HG03280 (cell line): ENCODE measurements around the gene ILF3.
"Not testable (repeated sequence)": the region's sequence is repeated elsewhere in the genome, so short reads cannot be mapped to it uniquely, and the experiment has no call there.

Source experiments
- ATAC-seq: cut with Tn5 transposase; IDR thresholded peaks from one replicate; pipeline ENCODE4 v1.9.1; 2021; ENCODE audit warnings: mild to moderate bottlenecking, moderate library complexity; ENCODE audit not compliant: unreplicated experiment

Gene ILF3

DNA sequence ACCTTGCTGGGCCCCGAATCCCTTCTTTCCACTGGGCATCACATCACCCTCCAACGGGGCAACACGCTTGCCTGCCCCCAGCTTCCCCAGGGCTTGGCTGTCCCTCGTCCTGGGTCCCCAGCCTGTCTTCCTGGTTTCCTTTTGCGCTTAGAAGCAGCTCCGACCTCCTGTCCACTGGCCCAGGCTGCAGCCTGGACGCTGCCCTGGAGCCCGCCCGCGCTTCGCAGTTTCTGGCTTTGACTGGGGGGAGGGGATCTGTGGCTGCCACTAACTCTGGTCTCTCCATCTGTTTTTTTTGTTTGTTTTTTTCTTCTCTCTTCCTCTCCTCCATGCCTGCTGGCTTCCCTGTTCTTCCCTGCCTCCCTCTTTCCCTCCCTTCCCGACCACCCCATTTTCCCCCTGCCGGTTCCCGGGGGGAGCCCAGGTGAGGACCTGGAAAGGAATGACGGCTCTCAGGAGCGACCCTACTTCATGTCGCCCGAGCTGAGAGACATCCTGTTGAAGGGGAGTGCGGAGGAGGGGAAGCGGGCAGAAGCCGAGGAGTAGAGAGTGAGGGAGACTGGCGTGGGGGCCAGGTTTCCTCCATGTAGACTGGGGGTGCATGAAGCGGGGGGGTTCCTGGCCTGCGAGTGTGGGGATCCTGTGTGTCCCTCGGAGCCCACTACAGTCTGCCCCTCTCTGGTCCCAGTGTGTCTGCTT is 11.5 kb upstream of the ILF3 start:
- ATAC-seq = no peak

DNA sequence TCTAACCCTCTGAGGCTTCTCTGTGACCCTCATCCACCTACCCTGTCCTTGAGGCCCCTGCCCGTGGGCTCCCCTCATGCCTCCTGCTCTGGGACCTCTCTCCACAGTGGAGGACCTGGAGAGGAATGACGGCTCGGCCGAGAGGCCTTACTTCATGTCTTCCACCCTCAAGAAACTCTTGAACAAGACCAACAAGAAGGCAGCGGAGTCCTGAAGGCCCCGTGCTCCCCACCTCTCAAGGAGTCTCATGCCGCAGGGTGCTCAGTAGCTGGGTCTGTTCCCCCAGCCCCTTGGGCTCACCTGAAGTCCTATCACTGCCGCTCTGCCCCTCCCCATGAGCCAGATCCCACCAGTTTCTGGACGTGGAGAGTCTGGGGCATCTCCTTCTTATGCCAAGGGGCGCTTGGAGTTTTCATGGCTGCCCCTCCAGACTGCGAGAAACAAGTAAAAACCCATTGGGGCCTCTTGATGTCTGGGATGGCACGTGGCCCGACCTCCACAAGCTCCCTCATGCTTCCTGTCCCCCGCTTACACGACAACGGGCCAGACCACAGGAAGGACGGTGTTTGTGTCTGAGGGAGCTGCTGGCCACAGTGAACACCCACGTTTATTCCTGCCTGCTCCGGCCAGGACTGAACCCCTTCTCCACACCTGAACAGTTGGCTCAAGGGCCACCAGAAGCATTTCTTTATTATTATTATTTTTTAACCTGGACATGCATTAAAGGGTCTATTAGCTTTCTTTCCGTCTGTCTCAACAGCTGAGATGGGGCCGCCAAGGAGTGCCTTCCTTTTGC is 10.8 kb upstream of the ILF3 start:
- ATAC-seq = no peak

DNA sequence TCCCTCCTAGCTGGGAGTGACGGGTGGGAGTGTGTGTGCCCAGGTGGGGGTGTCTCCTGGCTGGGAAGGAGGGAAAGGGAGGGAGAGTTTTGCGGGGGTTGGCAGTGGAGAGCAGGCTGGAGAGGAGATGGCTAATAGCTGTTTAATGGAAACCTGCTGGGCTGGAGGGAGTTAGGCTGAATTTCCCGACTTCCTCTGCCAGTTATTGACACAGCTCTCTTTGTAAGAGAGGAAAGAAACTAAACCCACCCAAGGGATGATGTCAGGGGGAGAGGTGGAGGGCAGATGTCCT is 10.2 kb upstream of the ILF3 start:
- ATAC-seq = no peak

DNA sequence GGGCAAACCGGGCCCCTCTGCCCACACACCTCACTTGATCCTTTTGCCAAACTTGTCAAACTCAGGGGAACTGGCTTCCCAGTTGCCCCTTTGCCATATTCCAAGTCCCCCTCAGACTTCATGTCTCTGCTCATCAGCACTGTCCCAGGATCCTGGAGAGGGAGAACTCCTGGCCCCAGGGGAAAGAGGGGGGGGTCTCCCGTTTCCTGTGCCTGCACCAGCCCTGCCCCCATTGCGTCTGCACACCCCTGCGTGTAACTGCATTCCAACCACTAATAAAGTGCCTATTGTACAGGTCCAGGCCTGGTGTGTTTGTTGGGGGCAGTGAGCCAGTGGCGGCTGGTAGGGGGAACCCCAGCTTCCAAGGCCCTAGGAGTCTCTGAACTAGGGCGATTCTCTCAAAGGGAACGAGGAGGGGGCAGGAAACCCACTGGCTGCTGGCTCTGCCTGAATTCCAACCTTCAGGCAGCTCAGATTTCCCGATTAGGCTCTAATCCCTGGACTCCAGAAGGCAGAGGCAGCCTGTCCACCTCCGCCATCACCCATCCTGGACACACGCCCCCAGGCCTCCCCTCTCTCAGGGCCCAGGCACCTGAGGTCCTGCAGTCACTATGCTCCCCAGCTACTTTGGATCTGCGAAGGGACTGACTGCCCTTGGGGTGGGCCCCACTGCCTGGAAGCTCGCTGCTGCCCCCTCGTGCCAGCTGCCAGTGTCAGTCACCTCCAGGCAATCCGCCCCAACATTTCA is 9.7 kb upstream of the ILF3 start:
- ATAC-seq = no peak

DNA sequence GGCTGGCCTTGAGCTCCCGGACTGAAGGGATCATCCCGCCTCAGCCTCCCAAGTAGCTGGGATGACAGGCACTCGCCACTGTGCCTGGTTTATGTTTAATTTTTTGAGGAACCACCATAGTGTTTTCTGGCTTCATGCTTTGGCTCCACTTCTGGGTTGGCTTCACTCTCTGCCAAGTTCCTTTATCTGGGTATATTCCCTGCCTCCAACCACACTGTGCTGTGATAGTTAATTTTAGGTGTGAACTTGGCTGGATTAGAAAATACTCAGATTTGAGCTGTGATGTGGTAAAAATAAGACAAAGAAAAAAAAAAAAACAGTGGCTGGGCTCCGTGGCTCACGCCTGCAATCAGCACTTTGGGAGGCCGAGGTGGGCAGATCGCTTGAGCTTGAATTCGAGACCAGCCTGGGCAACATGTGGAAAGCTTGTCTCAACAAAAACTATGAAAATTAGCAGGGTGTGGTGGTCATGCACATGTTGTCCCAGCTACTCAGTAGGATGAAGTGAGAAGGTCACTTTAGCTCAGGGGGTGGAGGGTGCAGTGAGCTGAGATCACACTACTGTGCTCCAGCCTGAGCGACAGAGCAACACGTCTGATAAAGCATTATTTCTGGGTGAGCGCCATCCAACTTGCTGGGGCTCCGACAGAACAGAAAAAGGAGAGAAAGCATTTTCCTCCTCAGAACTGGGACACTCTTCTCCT is 7.5 kb upstream of the ILF3 start:
- no peak for ATAC-seq

DNA sequence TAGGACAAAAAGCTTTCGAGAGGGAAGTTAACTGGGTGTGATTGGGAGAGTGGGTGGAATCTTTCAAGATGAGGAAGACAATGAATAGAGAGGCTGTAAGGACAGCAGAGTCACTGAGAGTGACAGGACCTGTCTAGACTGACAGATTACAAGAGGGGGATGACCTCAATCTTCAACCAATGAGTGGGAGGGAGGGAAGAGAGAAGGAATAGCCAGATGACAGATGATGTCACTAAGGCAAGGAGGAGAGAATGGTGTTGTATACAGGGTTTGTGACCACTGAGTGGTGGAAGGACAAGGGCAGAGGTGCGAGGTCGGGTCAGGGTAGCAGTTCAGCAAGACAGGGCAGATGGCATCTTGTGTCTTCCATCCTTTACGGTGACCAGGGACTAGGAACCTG is 5.8 kb upstream of the ILF3 start:
- ATAC-seq = no peak

DNA sequence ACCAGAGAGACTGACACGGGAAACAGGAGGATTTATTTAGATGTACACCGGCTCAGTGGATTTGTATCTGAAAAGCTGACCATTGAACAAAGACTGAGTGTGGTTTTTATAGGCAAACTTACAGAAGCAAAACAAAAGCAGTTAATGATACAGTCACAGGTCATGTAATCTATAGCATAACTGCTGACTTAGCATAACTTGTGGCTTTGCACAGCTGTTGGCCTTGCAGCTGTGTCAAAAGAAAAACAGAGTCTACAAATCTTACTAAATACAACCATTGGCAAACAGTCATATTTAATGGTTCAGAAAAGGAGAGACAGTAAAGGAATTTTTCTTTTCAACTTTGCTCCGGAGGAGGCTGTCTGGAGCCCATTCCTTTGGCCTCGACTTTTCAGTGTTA is 2.3 kb upstream of the ILF3 start:
- ATAC-seq = no peak

DNA sequence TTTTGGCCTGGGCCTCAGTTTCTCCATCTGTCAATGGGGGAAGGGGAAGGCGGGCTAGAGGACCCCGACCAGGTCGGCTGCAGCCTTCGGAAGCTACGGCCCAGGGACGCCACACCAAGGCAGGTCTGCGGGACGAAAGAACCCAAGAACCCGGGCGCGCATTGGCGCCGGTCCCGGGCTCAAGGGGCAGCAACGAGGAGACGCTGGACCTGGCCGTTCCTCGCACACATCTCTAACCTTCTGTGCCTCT is 739 bp upstream of the ILF3 start:
- ATAC-seq = no peak

DNA sequence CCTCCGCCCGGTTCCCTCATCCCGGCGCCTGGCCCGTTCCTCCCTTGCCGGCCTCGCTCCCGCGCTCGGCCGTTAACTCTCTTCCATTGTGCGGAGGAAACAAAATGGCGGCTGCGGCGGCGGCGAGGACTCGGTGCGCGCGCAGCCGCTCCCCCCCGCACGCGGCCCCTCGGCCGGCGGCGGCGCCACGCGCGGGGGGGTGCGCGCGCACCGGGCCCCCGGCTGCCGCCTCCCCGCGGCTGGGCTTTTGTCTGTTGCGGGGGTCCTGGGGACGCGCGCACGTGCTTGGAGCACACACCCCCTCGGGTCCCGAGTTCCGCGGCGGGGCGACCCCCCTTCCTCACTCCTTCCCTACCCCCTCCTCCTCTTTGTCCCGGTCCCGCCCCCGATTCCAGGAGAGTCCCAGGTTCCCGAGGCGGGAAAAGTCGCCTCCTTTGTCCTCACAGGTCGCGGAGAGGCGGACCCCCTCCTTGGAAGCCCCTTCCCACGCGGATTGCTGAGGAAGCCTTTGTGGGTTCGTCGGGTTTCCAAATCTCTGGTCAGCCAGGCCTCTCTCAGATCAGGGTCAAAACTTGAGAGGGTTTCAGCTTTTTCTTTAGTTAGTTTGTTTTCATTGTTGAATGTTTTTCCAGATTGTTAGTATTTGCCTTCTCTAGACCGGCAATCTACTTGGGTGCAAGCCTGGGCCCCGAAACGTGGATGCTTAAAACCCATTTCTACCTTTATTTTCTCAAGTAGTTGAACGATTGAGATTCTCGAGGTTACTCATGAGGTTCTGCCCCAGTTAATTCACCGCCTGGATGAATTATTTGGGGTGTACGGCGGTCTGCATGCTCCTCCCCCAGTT is 687 bp downstream of the ILF3 start:
- peak; percentile 25 for ATAC-seq

DNA sequence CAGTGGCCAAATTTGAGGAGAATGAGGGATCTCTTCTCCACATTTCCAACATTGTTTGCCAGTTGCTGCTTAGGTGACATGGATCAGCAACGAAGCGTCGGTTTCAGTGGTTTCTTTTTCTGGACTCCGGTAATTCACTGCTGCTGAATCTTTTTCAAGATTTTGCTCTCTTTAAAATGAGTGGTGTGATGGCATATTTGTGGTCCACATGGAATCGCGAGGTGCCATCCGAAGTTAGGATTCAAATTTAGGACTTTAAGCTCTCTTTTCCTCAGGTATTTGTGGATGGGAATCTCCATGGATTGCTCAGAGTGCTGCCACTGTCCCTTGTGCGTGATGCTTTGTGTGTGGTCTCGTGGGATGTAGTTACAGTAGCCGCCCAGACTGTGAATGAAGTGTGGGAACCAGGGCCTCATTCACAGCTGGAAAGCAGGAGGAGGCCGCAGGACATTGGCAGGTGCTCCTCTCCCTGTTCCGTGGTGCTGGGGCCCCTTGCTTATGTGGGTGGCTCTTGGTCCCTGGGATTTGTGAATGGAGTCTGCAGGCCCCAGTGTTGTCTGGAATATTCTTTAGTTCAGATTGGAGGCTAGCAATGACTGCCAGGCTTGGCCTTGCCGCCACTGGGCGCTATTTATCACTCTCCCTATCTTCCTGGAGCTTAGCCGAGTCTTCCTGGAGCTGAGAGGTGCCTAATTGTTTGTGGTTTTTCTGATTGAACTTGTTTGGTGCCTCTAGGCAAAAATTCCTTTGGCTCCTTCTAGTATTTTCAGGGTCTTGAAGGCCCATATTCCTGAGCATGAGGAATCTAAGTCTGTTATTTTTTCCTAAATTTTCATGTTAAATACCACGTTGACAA is 1.5 kb downstream of the ILF3 start:
- no peak for ATAC-seq

DNA sequence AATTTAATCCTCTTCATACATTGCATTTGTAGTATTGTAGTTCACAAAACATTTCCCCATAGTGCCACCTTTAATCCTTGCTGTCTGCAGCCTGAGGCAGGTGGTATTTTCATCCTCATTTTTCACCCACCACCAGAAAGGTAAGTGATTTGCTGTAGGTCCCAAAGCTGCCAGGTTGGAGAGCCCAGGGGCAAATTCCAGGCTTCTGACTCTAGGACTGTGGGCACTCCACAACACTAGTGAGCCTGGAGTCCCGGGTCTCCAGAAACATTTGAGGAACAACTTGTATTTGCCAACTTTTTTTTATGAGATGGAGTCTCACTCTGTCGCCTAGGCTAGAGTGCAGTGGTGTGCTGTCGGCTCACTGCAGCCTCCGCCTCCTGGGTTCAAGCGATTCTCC is 6.2 kb downstream of the ILF3 start:
- ATAC-seq = no peak

DNA sequence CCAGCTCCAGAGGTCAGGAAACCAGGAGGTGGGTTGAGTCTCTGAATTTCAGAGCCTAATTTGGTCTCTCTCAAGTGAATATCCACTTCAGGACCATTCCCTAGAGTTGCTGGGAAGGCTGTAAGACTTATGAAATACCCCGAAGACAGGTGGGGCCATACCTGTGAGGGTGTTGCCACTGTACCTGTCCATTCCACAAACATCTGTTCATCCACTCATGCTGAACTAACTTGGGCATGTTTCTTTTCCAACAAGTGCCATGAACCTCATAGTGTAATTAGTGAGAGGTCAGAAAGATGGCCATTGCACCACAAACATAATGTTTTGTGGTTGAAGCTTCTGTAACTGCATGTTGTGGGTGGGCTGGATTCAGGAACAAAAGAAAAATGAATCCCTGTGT is 7.8 kb downstream of the ILF3 start:
- ATAC-seq = no peak

DNA sequence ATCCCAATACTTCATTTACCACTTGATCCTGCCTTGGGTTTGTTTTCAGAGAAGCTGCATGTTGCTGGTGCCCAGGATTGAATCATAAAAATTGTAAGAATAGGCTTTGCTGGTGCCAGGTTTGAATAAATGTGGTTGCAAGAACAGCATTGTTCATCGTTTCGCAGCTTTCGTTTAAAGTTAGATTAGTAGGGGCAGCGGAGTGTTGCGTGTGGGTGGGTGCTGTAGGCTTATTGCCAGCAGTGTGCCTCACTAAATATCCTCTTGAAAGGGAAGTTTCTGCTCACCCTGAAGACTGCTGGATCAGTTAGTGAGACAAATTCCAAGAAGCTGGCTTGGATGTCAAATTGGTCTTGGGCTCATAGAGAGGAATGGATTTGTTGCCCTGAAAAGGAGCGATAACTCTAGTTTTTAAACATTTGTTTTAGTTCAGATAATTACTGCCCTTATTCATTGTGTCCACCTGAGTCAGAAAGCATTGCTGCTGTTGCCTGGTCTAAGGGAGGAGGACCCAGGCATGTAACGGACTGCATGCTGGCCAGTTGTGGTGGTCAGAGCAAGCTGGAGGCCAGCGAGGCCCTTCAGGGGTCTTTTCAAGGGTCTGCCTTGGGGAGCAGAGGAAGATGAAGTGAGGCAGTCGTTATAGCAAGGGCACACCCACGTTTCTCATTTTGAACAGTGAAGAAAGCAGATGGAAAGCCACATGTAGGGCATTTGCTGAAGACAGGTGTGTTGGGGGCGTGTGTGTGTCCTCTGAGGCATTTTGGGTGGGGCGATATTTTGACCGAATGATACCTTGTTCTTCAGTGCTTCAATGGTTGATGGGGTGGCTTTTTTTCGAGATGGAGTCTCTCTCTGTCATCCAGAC is 8.5 kb downstream of the ILF3 start:
- no peak for ATAC-seq

DNA sequence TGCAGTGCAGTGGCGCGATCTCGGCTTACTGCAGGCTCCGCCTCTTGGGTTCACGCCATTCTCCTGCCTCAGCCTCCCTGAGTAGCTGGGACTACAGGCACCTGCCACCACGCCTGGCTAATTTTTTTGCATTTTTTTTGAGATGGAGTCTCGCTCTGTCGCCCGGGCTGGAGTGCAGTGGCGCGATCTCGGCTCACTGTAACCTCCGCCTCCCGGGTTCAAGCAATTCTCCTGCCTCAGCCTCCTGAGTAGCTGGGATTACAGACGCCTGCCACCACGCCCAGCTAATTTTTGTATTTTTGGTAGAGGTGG is 9.1 kb downstream of the ILF3 start:
- ATAC-seq = not testable (repeated sequence)

DNA sequence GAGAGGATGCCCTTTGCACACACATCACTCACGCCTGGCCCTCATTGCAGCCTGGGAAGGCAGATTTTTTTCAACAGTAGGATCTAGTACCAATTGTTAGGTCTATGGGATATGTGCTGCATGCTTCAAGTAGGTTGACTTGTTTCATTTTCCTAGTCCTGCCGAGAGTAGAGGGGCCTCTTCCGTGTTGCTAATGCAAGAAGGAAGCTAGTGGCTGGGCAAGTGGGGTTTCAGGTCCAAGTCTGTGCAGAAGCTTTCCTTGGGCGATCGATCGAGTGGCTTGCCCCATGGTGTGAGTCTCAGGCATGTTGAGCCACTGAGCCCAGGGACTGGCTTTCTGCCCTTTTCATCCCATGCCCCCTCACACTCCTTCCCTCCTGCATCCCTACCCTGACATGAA is 13.7 kb downstream of the ILF3 start:
- no peak for ATAC-seq

DNA sequence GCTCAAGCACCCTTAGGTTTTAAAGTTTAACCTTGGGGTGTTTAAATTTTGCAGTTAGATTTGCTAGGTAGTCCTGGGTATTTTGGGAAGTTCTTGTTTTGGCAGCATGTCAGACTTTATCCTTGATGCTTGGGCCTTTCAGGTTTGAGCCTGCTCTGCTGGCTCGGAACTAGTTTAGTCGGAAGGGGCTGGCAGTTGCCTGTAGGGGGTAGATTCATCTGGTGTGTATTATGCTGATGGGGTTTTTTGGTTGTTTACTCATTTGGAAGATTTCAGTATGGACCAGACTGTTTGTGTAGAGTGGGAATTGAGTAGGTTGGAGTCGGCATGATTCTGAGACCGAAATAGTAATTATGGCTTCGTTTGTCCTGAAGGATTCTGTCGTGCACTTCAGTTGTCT is 15.1 kb downstream of the ILF3 start:
- no peak for ATAC-seq

DNA sequence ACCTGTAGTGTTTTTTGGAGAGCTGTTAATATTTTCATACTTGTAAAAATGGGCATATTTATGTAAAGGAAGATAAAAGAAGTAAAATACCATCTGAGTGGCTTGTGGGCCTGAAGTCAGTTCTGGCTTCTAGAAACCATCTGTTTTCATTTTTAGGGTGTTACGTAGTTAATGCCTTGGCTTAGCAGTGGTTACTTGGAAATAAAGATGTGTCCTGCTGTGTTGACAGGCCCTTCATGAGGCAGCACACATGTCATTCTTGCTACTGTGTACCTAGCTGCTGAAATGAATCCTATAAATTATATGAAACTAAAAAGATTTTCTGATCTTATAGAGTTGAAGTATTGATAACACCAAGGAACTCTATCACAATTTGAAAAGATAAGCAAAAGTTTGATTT is 16.0 kb downstream of the ILF3 start:
- ATAC-seq = no peak

DNA sequence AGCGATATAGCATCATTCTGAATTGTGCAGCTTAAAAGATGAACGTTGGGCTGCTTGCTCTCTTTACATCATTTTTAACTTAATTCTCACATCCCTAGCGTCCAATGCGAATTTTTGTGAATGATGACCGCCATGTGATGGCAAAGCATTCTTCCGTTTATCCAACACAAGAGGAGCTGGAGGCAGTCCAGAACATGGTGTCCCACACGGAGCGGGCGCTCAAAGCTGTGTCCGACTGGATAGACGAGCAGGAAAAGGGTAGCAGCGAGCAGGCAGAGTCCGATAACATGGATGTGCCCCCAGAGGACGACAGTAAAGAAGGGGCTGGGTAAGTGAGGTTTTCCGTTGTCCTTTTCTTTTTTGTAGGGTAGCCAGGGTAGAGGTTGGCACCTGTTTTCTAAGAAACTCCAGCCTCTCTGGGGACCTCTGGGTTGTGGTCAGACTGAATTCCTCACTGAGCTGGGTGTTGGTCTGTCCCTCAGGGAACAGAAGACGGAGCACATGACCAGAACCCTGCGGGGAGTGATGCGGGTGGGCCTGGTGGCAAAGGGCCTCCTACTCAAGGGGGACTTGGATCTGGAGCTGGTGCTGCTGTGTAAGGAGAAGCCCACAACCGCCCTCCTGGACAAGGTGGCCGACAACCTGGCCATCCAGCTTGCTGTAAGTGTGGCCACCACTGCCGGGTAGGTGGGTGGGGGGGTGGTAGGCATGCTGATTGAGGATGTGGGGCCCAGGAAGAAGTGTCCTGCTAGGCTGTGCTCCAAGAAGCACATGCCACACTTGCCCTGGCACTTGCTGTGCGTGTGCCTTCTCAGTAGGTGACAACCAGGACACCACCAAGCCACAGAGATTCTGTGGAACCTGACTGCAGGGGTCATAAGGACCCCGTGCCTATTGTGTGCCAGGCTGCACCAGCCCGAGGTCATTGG is 17.0 kb downstream of the ILF3 start:
- no peak for ATAC-seq
